ENCODE data around the gene C16orf86.

- TF ChIP-seq CHD1 (IDR thresholded peaks at IDR 0.05; ENCODE audit: low read depth, low read length) (no peak), SRF (IDR thresholded peaks at IDR 0.05; ENCODE audit: low read depth, low read length) (no peak), RBBP5 (IDR thresholded peaks at IDR 0.05; ENCODE audit: borderline replicate concordance, low read depth, low read length) (no peak), EZH2 (IDR thresholded peaks at IDR 0.05; ENCODE audit: low read depth, low read length, severe bottlenecking) (no peak), POLR2A (IDR thresholded peaks at IDR 0.05; ENCODE audit: control extremely low read depth in 1 of 2, low read depth in 2 of 2, low read length in 2 of 2) (no peak), YY1 (IDR thresholded peaks at IDR 0.05; ENCODE audit: low read depth, low read length) (no peak), CHD2 (IDR thresholded peaks at IDR 0.05; ENCODE audit: low read length) (no peak), RFX5 (IDR thresholded peaks at IDR 0.05; ENCODE audit: borderline replicate concordance, low read depth, low read length) (no peak)
- TF ChIP-seq, protein P1, sequence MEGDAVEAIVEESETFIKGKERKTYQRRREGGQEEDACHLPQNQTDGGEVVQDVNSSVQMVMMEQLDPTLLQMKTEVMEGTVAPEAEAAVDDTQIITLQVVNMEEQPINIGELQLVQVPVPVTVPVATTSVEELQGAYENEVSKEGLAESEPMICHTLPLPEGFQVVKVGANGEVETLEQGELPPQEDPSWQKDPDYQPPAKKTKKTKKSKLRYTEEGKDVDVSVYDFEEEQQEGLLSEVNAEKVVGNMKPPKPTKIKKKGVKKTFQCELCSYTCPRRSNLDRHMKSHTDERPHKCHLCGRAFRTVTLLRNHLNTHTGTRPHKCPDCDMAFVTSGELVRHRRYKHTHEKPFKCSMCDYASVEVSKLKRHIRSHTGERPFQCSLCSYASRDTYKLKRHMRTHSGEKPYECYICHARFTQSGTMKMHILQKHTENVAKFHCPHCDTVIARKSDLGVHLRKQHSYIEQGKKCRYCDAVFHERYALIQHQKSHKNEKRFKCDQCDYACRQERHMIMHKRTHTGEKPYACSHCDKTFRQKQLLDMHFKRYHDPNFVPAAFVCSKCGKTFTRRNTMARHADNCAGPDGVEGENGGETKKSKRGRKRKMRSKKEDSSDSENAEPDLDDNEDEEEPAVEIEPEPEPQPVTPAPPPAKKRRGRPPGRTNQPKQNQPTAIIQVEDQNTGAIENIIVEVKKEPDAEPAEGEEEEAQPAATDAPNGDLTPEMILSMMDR (IDR thresholded peaks at IDR 0.05; ENCODE audit: control extremely low read depth in 1 of 3, insufficient read depth in 1 of 3, low read depth in 1 of 3, low read length in 3 of 3) = peak in 1 of 3 experiments; percentile 4; a peak in 1 of 4 replicates
Observed at GRCh38 chr16:67668495-67669157, 2.0 kb downstream of the C16orf86 start.

All from H1 (cell line).